GM18517 (cell line): Measurements from ENCODE around the gene FGF13.

Experiments used
- ATAC-seq: cut with Tn5 transposase; IDR thresholded peaks from one replicate; pipeline ENCODE4 v1.9.1; 2021; ENCODE audit warnings: mild to moderate bottlenecking, moderate library complexity; ENCODE audit not compliant: unreplicated experiment

Gene FGF13

DNA sequence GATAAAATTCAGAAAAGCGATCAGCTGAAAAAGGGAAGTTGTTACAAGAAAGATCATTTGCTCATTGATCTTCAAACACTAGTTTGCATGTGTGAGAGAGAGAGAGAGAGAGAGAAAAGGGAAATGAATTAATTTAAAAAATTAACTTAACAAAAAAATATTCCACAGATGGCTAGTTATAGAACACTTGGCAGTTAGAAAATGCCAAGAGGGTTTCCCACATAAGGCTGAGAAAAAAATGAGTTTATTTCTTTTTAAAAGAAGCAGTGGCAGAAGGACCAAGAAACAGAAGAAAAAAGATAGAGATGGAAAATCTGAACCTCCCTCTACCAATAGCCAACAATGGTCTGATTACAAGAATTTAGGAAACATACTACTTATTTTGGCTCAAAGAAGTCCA, 47.1 kb downstream of the FGF13 start:
- no peak for ATAC-seq

DNA sequence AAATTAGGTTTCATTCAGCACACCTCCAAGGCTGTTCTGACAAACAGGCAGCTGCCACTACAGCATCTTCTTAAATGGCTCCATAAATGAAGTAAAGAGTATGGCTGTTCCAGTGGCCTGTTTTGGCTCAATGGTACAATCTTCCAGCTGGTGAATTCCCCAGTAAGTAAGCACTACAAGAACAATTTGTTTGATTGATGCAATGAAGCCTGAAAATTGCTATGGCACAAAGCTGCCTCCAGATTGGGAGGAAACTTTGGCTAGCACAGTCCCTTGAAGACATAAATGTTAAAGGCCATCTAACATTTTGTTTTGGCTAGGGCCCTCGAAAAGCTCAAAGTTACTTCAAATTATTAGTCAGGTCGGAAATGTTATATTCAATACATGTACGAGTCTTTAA, 47.5 kb downstream of the FGF13 start:
- ATAC-seq = no peak

DNA sequence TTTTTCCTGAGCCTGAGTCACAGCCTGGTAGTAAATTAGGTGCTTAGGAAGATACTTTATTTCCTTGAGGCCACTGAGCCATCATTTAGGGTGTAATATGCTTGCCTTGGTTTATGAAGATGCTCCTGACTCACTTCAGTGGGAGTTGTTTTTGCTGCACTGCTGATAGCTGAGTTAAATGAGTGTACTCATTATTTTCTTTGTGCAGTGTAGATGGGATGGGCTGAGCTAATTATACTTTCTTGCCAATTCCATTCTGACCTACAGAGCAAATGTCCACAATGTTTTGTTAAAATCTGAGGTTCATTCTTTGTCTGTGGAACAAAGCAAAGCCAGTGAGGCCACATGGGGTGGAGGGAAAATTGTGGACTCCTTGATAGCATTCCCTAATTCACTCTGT, 60.0 kb downstream of the FGF13 start:
- no peak for ATAC-seq

DNA sequence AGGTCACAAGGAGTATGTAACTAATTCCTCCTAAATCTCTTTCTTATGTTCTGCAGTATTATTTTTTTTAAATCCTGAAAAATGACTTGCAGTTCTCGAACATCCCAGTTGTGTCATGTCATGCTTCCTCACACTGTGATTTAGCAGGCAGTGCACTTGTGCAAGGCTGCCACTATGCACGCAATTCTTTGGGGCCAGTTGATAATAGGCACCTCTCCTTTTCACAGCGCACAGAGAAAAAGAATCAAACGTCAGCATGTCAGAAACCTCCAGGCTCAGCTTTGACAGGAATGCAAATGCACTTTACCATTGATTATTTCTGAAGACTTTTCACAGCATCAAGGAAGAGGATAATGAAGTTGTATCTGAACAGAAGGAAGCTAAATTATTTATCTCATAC, 62.9 kb downstream of the FGF13 start:
- no peak for ATAC-seq

DNA sequence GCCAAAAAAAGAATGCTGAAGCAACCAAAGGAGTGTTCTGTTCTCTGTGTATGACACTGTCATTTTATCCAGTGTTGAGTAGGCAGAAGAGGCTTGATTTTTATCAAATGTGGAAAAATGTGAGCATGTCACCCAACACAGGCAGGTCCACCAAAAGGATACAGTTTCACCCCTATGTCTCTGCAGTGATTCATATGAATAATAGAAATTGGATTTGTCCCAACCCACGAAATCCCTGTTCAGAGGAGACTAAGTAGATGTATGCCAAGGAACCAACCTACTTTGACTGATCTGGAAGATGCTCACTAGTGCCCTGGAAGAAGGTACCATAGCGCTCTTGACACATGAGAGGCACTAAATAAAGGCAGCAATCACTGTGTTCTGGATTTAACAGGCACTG, 72.5 kb downstream of the FGF13 start:
- no peak for ATAC-seq
